OCI-LY3 (cell line): ENCODE data around the gene KRTAP4-8.

Source experiments
- H2AFZ ChIP-seq: fragments of 200-600, 300-600 bp; shearing (Covaris generic); 2 replicates; pipeline ENCODE4 v1.6.0; 2014; ENCODE audit warnings: antibody characterized with exemption, low read depth, low read length
- H3K27ac ChIP-seq: fragments of 200-600, 300-600 bp; sonication (generic); 2 replicates; pipeline ENCODE4 v1.5.1; 2014; ENCODE audit warnings: mild to moderate bottlenecking, low read length, moderate library complexity, mixed read lengths
- H3K27me3 ChIP-seq: fragments of 200-600, 300-600 bp; sonication (generic); 2 replicates; pipeline ENCODE4 v1.6.1; 2014; ENCODE audit warnings: low read depth, low read length, mixed read lengths
- H3K36me3 ChIP-seq: fragments of 200-600, 300-600 bp; sonication (generic); replicated peaks from 2 replicates; pipeline ENCODE3; 2014; ENCODE audit warnings: low read depth, low read length, mixed read lengths
- H3K4me1 ChIP-seq: fragments of 300-600, 200-600 bp; sonication (generic); 2 replicates; pipeline ENCODE4 v1.6.1; 2014; ENCODE audit warnings: low read length, mixed read lengths
- H3K4me2 ChIP-seq: fragments of 200-600, 300-600 bp; sonication (generic); 2 replicates; pipeline ENCODE4 v1.6.1; 2014; ENCODE audit warnings: low read length, mixed read lengths
- H3K4me3 ChIP-seq: fragments of 300-600, 200-600 bp; sonication (generic); 2 replicates; pipeline ENCODE4 v1.5.1; 2014; ENCODE audit warnings: antibody characterized with exemption, mild to moderate bottlenecking, low read length, moderate library complexity
- H3K79me2 ChIP-seq: fragments of 300-600, 200-600 bp; shearing (Covaris generic); 2 replicates; pipeline ENCODE4 v1.6.1; 2014; ENCODE audit warnings: mild to moderate bottlenecking, low read length, mixed read lengths
- H3K9ac ChIP-seq: fragments of 300-600, 200-600 bp; shearing (Covaris generic); 2 replicates; pipeline ENCODE4 v1.6.0; 2014; ENCODE audit warnings: mild to moderate bottlenecking, low read length, moderate library complexity
- H3K9me3 ChIP-seq: fragments of 200-600, 300-600 bp; shearing (Covaris generic); 2 replicates; pipeline ENCODE4 v1.6.1; 2014; ENCODE audit warnings: low read length, mixed read lengths; ENCODE audit not compliant: insufficient read depth
- H4K20me1 ChIP-seq: fragments of 200-600, 300-600 bp; sonication (generic); 2 replicates; pipeline ENCODE4 v1.6.1; 2016; ENCODE audit warnings: low read length, mixed read lengths; ENCODE audit not compliant: insufficient read depth
- CTCF ChIP-seq: fragments of 200-600, 300-600 bp; sonication (generic); IDR thresholded peaks from 2 replicates; pipeline ENCODE4 v1.5.1; 2014; ENCODE audit warnings: antibody characterized with exemption, low read length, low read depth
- EZH2phosphoT487 ChIP-seq: fragments of 200-600 bp; shearing (Covaris generic); IDR thresholded peaks from 2 replicates; pipeline ENCODE4 v1.6.1; 2018; ENCODE audit warnings: antibody characterized with exemption, mixed run types, low read depth

The KRTAP4-8 gene

GRCh38 chr17:41052566-41052965 is 45.4 kb downstream of the KRTAP4-8 start:
- Histone ChIP-seq H3K9ac (no peak overlapping the region), H3K27ac (no peak overlapping the region), H3K4me1 (no peaks in the 10 kb centered on the region), H3K9me3 (no peaks in the 10 kb centered on the region), H2AFZ (no peak overlapping the region), H4K20me1 (no peaks in the 10 kb centered on the region), H3K27me3 (peaks cover 6% of the 10 kb centered on the region; the same call in 1 of the 2 replicates), H3K4me2 (no peak overlapping the region), H3K79me2 (no peaks in the 10 kb centered on the region), H3K4me3 (no peak overlapping the region), H3K36me3 (no peaks in the 10 kb centered on the region)
- no peak for TF ChIP-seq EZH2phosphoT487
- no peak for TF ChIP-seq CTCF

GRCh38 chr17:41049110-41049509 is 48.8 kb downstream of the KRTAP4-8 start:
- no peak overlapping the region for H3K9ac ChIP-seq
- peaks cover 6% of the 10 kb centered on the region; the same call in 1 of the 2 replicates for H3K27me3 ChIP-seq
- H3K4me3 ChIP-seq = no peak overlapping the region
- no peak overlapping the region for H3K4me2 ChIP-seq
- no peaks in the 10 kb centered on the region for H4K20me1 ChIP-seq
- TF ChIP-seq EZH2phosphoT487 = no peak
- no peak for TF ChIP-seq CTCF
- H2AFZ ChIP-seq = no peak overlapping the region
- no peaks in the 10 kb centered on the region for H3K9me3 ChIP-seq
- no peaks in the 10 kb centered on the region for H3K4me1 ChIP-seq
- H3K36me3 ChIP-seq = no peaks in the 10 kb centered on the region
- no peak overlapping the region for H3K27ac ChIP-seq
- no peaks in the 10 kb centered on the region for H3K79me2 ChIP-seq

- H2AFZ ChIP-seq = no peak overlapping the region
- no peak for TF ChIP-seq EZH2phosphoT487
- no peak for TF ChIP-seq CTCF
- H3K27me3 ChIP-seq = peaks cover 3% of the 10 kb centered on the region; the same call in 1 of the 2 replicates
- H3K79me2 ChIP-seq = no peaks in the 10 kb centered on the region
- H4K20me1 ChIP-seq = no peaks in the 10 kb centered on the region
- no peaks in the 10 kb centered on the region for H3K36me3 ChIP-seq
- H3K4me1 ChIP-seq = no peaks in the 10 kb centered on the region
- no peak overlapping the region for H3K9ac ChIP-seq
- H3K9me3 ChIP-seq = no peaks in the 10 kb centered on the region
- no peak overlapping the region for H3K27ac ChIP-seq
- no peak overlapping the region for H3K4me2 ChIP-seq
- H3K4me3 ChIP-seq = no peak overlapping the region
Observed at GRCh38 chr17:41048441-41048840, 49.5 kb downstream of the KRTAP4-8 start.
